ENCODE data around the gene CDC42BPG.
A peak's percentile ranks its signal among the peaks of the same experiment; 100 is the strongest.

The CDC42BPG gene

DNA sequence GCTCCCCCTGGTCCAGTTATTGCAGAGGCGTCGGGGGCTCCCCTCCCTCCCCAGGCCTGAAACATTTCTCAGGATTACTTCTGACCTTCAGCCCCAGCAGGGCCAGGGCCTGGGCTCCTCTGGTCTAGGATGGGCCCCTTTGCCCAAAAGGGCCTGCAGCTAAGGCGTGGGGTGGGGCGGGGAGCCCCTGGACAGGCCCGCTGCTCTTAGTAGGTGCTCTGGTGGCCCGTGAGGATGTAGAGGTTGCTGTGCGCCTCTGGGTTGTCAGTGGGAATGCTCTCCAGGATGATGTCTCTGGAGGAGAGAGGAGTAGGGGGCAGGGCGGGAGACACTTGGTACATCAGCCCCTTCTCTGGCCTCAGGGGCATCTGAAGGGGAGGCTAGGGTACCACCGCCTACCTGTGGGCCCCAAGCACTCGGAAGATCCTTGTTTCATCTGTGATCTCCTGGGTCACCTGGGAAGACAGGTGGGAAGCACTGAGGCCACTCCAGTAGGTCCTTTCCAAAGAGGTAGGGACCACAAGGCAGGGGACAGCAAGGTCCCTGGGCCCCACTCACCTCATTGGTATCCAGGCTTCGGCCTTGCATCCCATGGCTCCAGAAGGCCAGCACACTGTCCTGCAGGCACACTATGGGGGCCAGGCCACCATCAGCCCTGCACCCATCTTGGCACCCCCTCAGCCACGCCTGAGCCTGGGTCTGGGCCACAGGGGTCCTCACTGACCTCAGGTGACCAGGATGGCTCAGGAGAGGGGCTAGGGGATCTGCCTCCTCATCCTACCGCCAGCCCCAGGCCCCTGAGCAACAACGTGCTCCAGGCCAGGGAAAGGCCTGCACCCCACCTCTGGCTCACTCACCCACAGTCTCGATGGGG is 54.9 kb downstream of the CDC42BPG start:
- Histone ChIP-seq H3K36me3 (ENCODE audit: control insufficient read depth, insufficient read depth, low read length) (peaks cover 45% of the 10 kb centered on the region), H3K4me3 (ENCODE audit: insufficient read depth, low read depth, low read length, poor library complexity, severe bottlenecking) (no peak overlapping the region), H3K9me3 (ENCODE audit: control insufficient read depth, low read length) (no peaks in the 10 kb centered on the region), H3K4me1 (ENCODE audit: control insufficient read depth, insufficient read depth, low read length, poor library complexity, severe bottlenecking) (no peaks in the 10 kb centered on the region), H3K27me3 (replicated peaks; ENCODE audit: control insufficient read depth, insufficient read depth, low read length, poor library complexity, severe bottlenecking) (no peaks in the 10 kb centered on the region), H3K27ac (ENCODE audit: insufficient read depth, low read length, poor library complexity, severe bottlenecking) (no peak overlapping the region)
- no peak for DNase-seq

DNA sequence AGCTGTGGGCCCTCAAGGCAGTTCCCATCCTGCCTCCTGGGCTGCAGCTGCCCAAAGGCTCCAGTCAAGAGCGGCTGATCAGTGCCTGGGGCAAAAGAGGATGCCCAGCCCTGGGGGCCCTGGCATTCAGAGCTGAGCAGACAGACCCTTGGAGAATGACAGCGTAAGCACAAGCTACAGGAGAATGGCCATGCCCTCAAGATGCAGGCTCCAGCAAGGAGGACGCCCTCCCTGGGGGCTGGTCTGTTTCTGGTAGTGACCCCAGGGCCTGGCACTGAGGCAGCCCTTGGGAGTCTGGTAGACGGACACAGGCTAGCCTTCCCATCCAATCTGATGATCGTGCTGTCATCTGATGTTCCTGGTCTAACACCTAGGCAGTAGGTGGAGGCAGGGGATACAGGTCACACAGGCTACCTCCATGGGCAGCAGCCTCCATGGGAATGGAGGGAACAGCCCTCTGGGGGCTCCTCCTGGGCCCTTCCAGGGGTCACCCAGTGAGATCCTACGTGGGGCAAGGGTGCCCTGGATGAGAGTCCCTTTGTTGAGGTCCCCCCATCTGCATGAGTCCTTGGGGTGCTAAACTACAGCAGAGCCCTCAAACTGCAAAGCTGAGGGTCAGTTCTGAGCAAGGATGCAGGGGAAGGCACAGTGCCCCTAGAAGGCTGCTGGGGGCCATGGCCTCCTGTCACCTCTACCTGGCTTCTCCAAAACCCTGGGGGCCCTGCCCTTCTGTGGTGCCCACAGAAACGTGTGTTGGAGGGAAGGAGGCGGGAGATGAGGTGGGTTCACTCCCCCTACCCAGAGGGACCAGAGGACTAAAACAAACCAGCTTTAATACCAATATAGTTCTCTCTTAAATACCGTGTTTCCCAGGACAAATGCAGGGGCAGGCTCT is 55.9 kb downstream of the CDC42BPG start:
- no peaks in the 10 kb centered on the region for H3K9me3 ChIP-seq (ENCODE audit: control insufficient read depth, low read length)
- DNase-seq = no peak
- peaks cover 40% of the 10 kb centered on the region for H3K36me3 ChIP-seq (ENCODE audit: control insufficient read depth, insufficient read depth, low read length)
- no peak overlapping the region for H3K4me3 ChIP-seq (ENCODE audit: insufficient read depth, low read depth, low read length, poor library complexity, severe bottlenecking)
- H3K27ac ChIP-seq (ENCODE audit: insufficient read depth, low read length, poor library complexity, severe bottlenecking) = no peak overlapping the region
- no peaks in the 10 kb centered on the region for H3K4me1 ChIP-seq (ENCODE audit: control insufficient read depth, insufficient read depth, low read length, poor library complexity, severe bottlenecking)
- H3K27me3 ChIP-seq (replicated peaks; ENCODE audit: control insufficient read depth, insufficient read depth, low read length, poor library complexity, severe bottlenecking) = no peaks in the 10 kb centered on the region

GRCh38 chr11:64787526-64788320 is 56.7 kb downstream of the CDC42BPG start:
- Histone ChIP-seq H3K4me1 (ENCODE audit: control insufficient read depth, insufficient read depth, low read length, poor library complexity, severe bottlenecking) (no peaks in the 10 kb centered on the region), H3K27me3 (replicated peaks; ENCODE audit: control insufficient read depth, insufficient read depth, low read length, poor library complexity, severe bottlenecking) (no peaks in the 10 kb centered on the region), H3K27ac (ENCODE audit: insufficient read depth, low read length, poor library complexity, severe bottlenecking) (no peak overlapping the region), H3K36me3 (ENCODE audit: control insufficient read depth, insufficient read depth, low read length) (peaks cover 38% of the 10 kb centered on the region), H3K4me3 (ENCODE audit: insufficient read depth, low read depth, low read length, poor library complexity, severe bottlenecking) (no peak overlapping the region), H3K9me3 (ENCODE audit: control insufficient read depth, low read length) (no peaks in the 10 kb centered on the region)
- DNase-seq = peak in 2 of 3 donors; percentile 25 to 39

GRCh38 chr11:64786308-64786707 is 58.1 kb downstream of the CDC42BPG start:
- Histone ChIP-seq H3K27me3 (replicated peaks; ENCODE audit: control insufficient read depth, insufficient read depth, low read length, poor library complexity, severe bottlenecking) (no peaks in the 10 kb centered on the region), H3K36me3 (ENCODE audit: control insufficient read depth, insufficient read depth, low read length) (peaks cover 27% of the 10 kb centered on the region), H3K9me3 (ENCODE audit: control insufficient read depth, low read length) (no peaks in the 10 kb centered on the region), H3K4me3 (ENCODE audit: insufficient read depth, low read depth, low read length, poor library complexity, severe bottlenecking) (no peak overlapping the region), H3K27ac (ENCODE audit: insufficient read depth, low read length, poor library complexity, severe bottlenecking) (no peak overlapping the region), H3K4me1 (ENCODE audit: control insufficient read depth, insufficient read depth, low read length, poor library complexity, severe bottlenecking) (no peaks in the 10 kb centered on the region)
- no peak for DNase-seq

DNA sequence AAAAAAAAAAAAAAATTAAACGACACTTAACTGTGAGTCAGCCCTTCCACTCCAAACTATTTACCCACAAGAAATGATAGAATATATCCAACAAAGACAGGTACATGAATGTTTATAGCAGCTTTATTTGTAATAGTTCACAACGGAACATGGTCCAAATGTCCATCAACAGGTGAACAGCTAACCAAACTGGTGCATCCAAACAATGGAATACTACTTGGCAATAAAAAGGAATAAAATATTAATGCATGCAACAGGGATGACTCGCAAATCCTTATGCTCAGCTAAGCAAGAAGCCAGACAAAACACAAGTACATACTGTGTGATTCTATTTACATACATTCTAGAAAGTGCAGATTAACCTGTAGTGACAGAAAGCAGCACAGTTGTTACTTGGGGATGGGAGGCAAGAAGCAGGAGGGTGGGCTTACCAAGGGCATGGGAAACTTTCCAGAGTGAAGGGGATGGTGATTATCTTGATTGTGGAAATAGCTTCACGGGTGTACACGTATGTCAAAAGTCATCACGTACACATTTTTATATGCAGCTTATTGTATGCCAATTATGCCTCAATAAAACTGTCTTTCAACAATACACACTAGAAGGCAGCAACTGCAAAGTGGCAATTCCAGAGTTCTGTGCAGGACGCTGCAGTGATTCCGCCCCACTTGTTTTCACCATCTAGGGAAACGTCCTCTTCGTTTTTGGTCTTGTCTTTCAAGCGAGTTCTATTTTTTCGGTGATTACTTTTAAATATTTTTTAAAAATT is 59.5 kb downstream of the CDC42BPG start:
- Histone ChIP-seq H3K27ac (ENCODE audit: insufficient read depth, low read length, poor library complexity, severe bottlenecking) (no peak overlapping the region), H3K4me3 (ENCODE audit: insufficient read depth, low read depth, low read length, poor library complexity, severe bottlenecking) (no peak overlapping the region)
- DNase-seq = no peak

DNA sequence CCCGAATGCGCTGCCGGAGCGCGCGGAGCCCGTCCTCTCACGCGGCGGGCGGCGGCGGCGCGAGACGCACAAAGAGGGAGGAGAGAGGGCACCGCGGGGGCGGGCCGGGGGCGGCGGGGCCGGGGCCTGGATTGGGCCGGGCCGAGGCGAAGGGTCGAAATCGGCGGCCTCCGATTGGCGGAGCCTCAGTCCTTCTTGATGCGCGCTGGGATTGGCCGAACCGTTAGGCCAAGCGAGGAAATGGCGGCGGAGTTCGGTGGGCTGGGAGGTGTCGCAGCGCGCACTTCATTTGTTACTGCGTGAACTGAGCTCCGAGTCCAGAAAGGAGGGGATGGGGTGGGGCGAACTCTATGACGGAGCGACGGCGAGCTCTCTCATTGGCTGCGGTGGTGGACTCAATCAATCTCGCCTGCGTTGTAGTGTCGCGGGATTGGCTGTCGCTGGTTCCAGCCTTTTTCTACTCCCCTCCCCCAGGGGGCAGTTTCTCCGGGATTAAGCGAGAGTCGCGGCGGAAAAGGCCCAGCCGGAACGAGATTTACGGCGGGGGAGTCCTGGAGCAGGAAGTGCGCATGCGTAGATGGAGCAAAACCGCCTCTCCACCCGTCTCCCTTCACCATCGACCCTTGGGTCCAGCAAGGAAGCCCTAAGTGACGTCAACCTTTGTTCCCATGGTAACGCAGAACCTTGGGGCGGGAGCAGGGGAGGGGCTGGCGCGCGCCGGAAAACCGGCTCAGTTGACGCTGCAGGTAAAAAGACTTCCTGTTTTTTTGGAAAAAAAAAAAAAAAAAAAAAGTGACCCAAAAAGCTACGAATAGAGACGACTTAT is 65.8 kb downstream of the CDC42BPG start, which contains the start of gene SF1:
SF1 (minus strand) TSS at position 70 of the 826 bp plus-strand sequence. CDS start 150 bp downstream, outside the sequence.
- peaks cover 44% of the 10 kb centered on the region for H3K4me1 ChIP-seq (ENCODE audit: control insufficient read depth, insufficient read depth, low read length, poor library complexity, severe bottlenecking)
- H3K9me3 ChIP-seq (ENCODE audit: control insufficient read depth, low read length) = no peaks in the 10 kb centered on the region
- no peaks in the 10 kb centered on the region for H3K27me3 ChIP-seq (replicated peaks; ENCODE audit: control insufficient read depth, insufficient read depth, low read length, poor library complexity, severe bottlenecking)
- peaks cover 37% of the 10 kb centered on the region for H3K36me3 ChIP-seq (ENCODE audit: control insufficient read depth, insufficient read depth, low read length)
- peak within 1 kb of the TSS; percentile 94 for H3K27ac ChIP-seq (ENCODE audit: insufficient read depth, low read length, poor library complexity, severe bottlenecking)
- H3K4me3 ChIP-seq (ENCODE audit: insufficient read depth, low read depth, low read length, poor library complexity, severe bottlenecking) = peak within 1 kb of the TSS; percentile 71
- peak; percentile 99 to 100 (median 100) for DNase-seq

More for the DNA sequence above, 59.5 kb downstream of the CDC42BPG start:
- no peaks in the 10 kb centered on the region for H3K27me3 ChIP-seq (replicated peaks; ENCODE audit: control insufficient read depth, insufficient read depth, low read length, poor library complexity, severe bottlenecking)
- peaks cover 16% of the 10 kb centered on the region for H3K36me3 ChIP-seq (ENCODE audit: control insufficient read depth, insufficient read depth, low read length)
- no peaks in the 10 kb centered on the region for H3K9me3 ChIP-seq (ENCODE audit: control insufficient read depth, low read length)
- peaks cover 10% of the 10 kb centered on the region for H3K4me1 ChIP-seq (ENCODE audit: control insufficient read depth, insufficient read depth, low read length, poor library complexity, severe bottlenecking)

DNA sequence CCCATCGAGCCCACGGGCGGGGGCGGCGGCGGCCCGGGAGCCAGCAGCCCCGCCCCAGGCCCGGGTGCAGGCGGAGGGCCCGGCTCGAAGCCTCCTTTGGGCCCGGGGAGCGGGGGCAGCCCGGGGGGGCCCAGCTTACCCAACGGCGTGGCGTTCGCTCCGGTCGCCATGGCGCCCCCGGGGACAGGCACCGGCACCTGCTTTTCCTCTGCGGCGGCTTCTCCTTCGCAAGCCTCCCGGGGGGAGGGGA is 66.3 kb downstream of the CDC42BPG start:
- H3K27me3 ChIP-seq (replicated peaks; ENCODE audit: control insufficient read depth, insufficient read depth, low read length, poor library complexity, severe bottlenecking) = no peaks in the 10 kb centered on the region
- peaks cover 50% of the 10 kb centered on the region for H3K4me1 ChIP-seq (ENCODE audit: control insufficient read depth, insufficient read depth, low read length, poor library complexity, severe bottlenecking)
- peak in 1 of 3 donors; percentile 21 for DNase-seq
- no peaks in the 10 kb centered on the region for H3K9me3 ChIP-seq (ENCODE audit: control insufficient read depth, low read length)
- peak overlapping the region; percentile 94 for H3K27ac ChIP-seq (ENCODE audit: insufficient read depth, low read length, poor library complexity, severe bottlenecking)
- H3K36me3 ChIP-seq (ENCODE audit: control insufficient read depth, insufficient read depth, low read length) = peaks cover 43% of the 10 kb centered on the region
- peak overlapping the region; percentile 71 for H3K4me3 ChIP-seq (ENCODE audit: insufficient read depth, low read depth, low read length, poor library complexity, severe bottlenecking)

GRCh38 chr11:64777449-64778222 is 66.8 kb downstream of the CDC42BPG start:
- Histone ChIP-seq H3K27me3 (replicated peaks; ENCODE audit: control insufficient read depth, insufficient read depth, low read length, poor library complexity, severe bottlenecking) (no peaks in the 10 kb centered on the region), H3K4me3 (ENCODE audit: insufficient read depth, low read depth, low read length, poor library complexity, severe bottlenecking) (peak overlapping the region; percentile 70), H3K27ac (ENCODE audit: insufficient read depth, low read length, poor library complexity, severe bottlenecking) (peak overlapping the region; percentile 94), H3K4me1 (ENCODE audit: control insufficient read depth, insufficient read depth, low read length, poor library complexity, severe bottlenecking) (peaks cover 55% of the 10 kb centered on the region), H3K36me3 (ENCODE audit: control insufficient read depth, insufficient read depth, low read length) (peaks cover 48% of the 10 kb centered on the region), H3K9me3 (ENCODE audit: control insufficient read depth, low read length) (no peaks in the 10 kb centered on the region)
- peak; percentile 63 to 76 (median 71) for DNase-seq

Measured in effector memory CD4-positive, alpha-beta T cell (primary cell).